IMR-90 (cell line): ENCODE measurements around the gene XIRP1. TPM values are rescaled to one million over a fixed set of nuclear protein-coding genes. Genes with fewer than 3 reads are reported as not detected.

Experiments
- ATAC-seq: fragments of 200-7000 bp; cut with Tn5 transposase; 2 replicates; pipeline ENCODE4 v1.9.1; 2020; ENCODE audit warnings: low read depth, mild to moderate bottlenecking, moderate library complexity
- BruUV-seq: library from RNA; stranded (reverse); fragments of 400-500 nt; replicated peaks from 2 replicates; lab custom pipeline; 2021; lab: Mats Ljungman, UMichigan
- CTCF ChIA-PET: fragments of 300-600 bp; formaldehyde crosslinking; extraction: SDS; loops from one replicate; lab custom pipeline; 2021; ENCODE audit warnings: antibody characterized with exemption; lab: Yijun Ruan, JAX
- POLR2A ChIA-PET: fragments of 300-600 bp; sonication (Branson Sonifier 250); formaldehyde crosslinking; loops from one replicate; lab custom pipeline; 2022; ENCODE audit warnings: antibody characterized with exemption; ENCODE audit not compliant: unreplicated experiment; lab: Charles Lee
- DNase-seq: peaks from one replicate; pipeline ENCODE4 v3.0.0; 2013
- H2AFZ ChIP-seq: replicated peaks from 2 replicates; pipeline ENCODE3; 2013; ENCODE audit warnings: low read length, mild to moderate bottlenecking; ENCODE audit not compliant: poor library complexity
- H2AK5ac ChIP-seq: 2 replicates; pipeline ENCODE4 v1.6.1; 2013; ENCODE audit warnings: low read depth, low read length, inconsistent platforms
- H2AK9ac ChIP-seq: replicated peaks from 2 replicates; pipeline ENCODE3; 2013; ENCODE audit warnings: mild to moderate bottlenecking, low read depth, low read length, moderate library complexity; ENCODE audit not compliant: poor library complexity
- H2BK120ac ChIP-seq: 2 replicates; pipeline ENCODE4 v1.6.1; 2013; ENCODE audit warnings: low read depth, low read length, inconsistent platforms
- H2BK15ac ChIP-seq: 3 replicates; pipeline ENCODE4 v1.6.1; 2013; ENCODE audit warnings: low read depth, low read length, inconsistent platforms
- H2BK20ac ChIP-seq: 2 replicates; pipeline ENCODE4 v1.6.1; 2013; ENCODE audit warnings: low read depth, mild to moderate bottlenecking, inconsistent platforms, low read length, moderate library complexity
- H2BK5ac ChIP-seq: 2 replicates; pipeline ENCODE4 v1.6.1; 2013; ENCODE audit warnings: mild to moderate bottlenecking, low read depth, low read length, inconsistent platforms; ENCODE audit not compliant: poor library complexity, severe bottlenecking
- H3K14ac ChIP-seq: replicated peaks from 2 replicates; pipeline ENCODE4 v1.6.1; 2013; ENCODE audit warnings: low read depth, low read length, inconsistent platforms
- H3K18ac ChIP-seq: 2 replicates; pipeline ENCODE4 v1.6.1; 2013; ENCODE audit warnings: low read depth, low read length, control low read depth
- H3K23ac ChIP-seq: 2 replicates; pipeline ENCODE4 v1.6.1; 2013; ENCODE audit warnings: low read depth, low read length, inconsistent platforms
- H3K27ac ChIP-seq: 2 replicates; pipeline ENCODE4 v1.5.1; 2013; ENCODE audit warnings: mild to moderate bottlenecking, control low read depth, low read length; ENCODE audit not compliant: insufficient read depth
- H3K27me3 ChIP-seq: 2 replicates; pipeline ENCODE4 v1.6.1; 2013; ENCODE audit warnings: low read length; ENCODE audit not compliant: control insufficient read depth, insufficient read depth
- H3K36me3 ChIP-seq: 2 replicates; pipeline ENCODE4 v1.6.1; 2013; ENCODE audit warnings: low read length, mixed read lengths; ENCODE audit not compliant: control insufficient read depth, insufficient read depth
- H3K4ac ChIP-seq: 2 replicates; pipeline ENCODE4 v1.6.1; 2013; ENCODE audit warnings: low read depth, low read length, inconsistent platforms
- H3K4me1 ChIP-seq: 2 replicates; pipeline ENCODE4 v1.6.1; 2013; ENCODE audit warnings: low read length, mixed read lengths; ENCODE audit not compliant: control insufficient read depth, insufficient read depth
- H3K4me2 ChIP-seq: 2 replicates; pipeline ENCODE4 v1.6.1; 2013; ENCODE audit warnings: low read depth, mild to moderate bottlenecking, control low read depth, low read length, moderate library complexity
- H3K4me3 ChIP-seq: 2 replicates; pipeline ENCODE4 v1.5.1; 2013; ENCODE audit warnings: low read depth, mild to moderate bottlenecking, control low read depth, low read length, moderate library complexity; ENCODE audit not compliant: insufficient read depth
- H3K56ac ChIP-seq: 2 replicates; pipeline ENCODE4 v1.6.1; 2013; ENCODE audit warnings: low read length, inconsistent platforms; ENCODE audit not compliant: insufficient read depth; ENCODE audit errors: extremely low read depth
- H3K79me1 ChIP-seq, 2 experiments: 2 replicates each; pipeline ENCODE4 v1.6.1; 2013; ENCODE audit warnings: low read length in 2 of 2, inconsistent platforms in 1 of 2, low read depth in 1 of 2
- H3K9ac ChIP-seq: 2 replicates; pipeline ENCODE4 v1.6.1; 2013; ENCODE audit warnings: low read depth, low read length, control low read depth
- H3K9me1 ChIP-seq: 2 replicates; pipeline ENCODE4 v1.6.1; 2013; ENCODE audit warnings: low read length, inconsistent platforms; ENCODE audit not compliant: insufficient read depth
- H3K9me3 ChIP-seq: 2 replicates; pipeline ENCODE4 v1.6.1; 2013; ENCODE audit warnings: low read length; ENCODE audit not compliant: control insufficient read depth, insufficient read depth
- H4K20me1 ChIP-seq: 2 replicates; pipeline ENCODE4 v1.6.1; 2013; ENCODE audit warnings: low read length, inconsistent platforms; ENCODE audit not compliant: insufficient read depth
- H4K5ac ChIP-seq: 2 replicates; pipeline ENCODE4 v1.6.1; 2013; ENCODE audit warnings: mild to moderate bottlenecking, low read depth, low read length, control low read depth
- H4K8ac ChIP-seq, 2 experiments: 2 replicates each; pipeline ENCODE4 v1.6.1; 2013; ENCODE audit warnings: low read depth in 2 of 2, low read length in 2 of 2, control low read depth in 1 of 2, inconsistent platforms in 1 of 2
- H4K91ac ChIP-seq: 2 replicates; pipeline ENCODE4 v1.6.1; 2013; ENCODE audit warnings: low read depth, low read length, inconsistent platforms; ENCODE audit not compliant: insufficient read depth
- BHLHE40 ChIP-seq: fragments of 150-350 bp; IDR thresholded peaks from 2 replicates; pipeline ENCODE4 v1.6.1; 2016; ENCODE audit warnings: mild to moderate bottlenecking, low read depth, low read length
- CEBPB ChIP-seq: IDR thresholded peaks from 2 replicates; pipeline ENCODE4 v1.6.1; 2012; ENCODE audit warnings: low read depth, low read length, improper control_type of control experiment
- CHD1 ChIP-seq: IDR thresholded peaks from 2 replicates; pipeline ENCODE4 v1.6.1; 2012; ENCODE audit warnings: low read depth, low read length, improper control_type of control experiment
- CTCF ChIP-seq: conservative IDR thresholded peaks from 2 replicates; pipeline ENCODE4 v1.5.1; 2012; ENCODE audit warnings: mild to moderate bottlenecking, low read depth, low read length, improper control_type of control experiment
- ELK1 ChIP-seq: fragments of 150-350 bp; IDR thresholded peaks from 2 replicates; pipeline ENCODE4 v1.6.1; 2016; ENCODE audit warnings: low read depth, mild to moderate bottlenecking, low read length, moderate library complexity, borderline replicate concordance
- FOS ChIP-seq: fragments of 150-350 bp; IDR thresholded peaks from 2 replicates; pipeline ENCODE4 v1.6.1; 2016; ENCODE audit warnings: low read depth, low read length
- MAFK ChIP-seq: IDR thresholded peaks from 2 replicates; pipeline ENCODE4 v1.6.1; 2012; ENCODE audit warnings: low read depth, low read length, improper control_type of control experiment
- MAZ ChIP-seq: IDR thresholded peaks from 2 replicates; pipeline ENCODE4 v1.6.1; 2012; ENCODE audit warnings: low read depth, mild to moderate bottlenecking, low read length, improper control_type of control experiment, moderate library complexity, borderline replicate concordance
- MXI1 ChIP-seq: IDR thresholded peaks from 2 replicates; pipeline ENCODE4 v1.6.1; 2012; ENCODE audit warnings: low read depth, mild to moderate bottlenecking, low read length, moderate library complexity, borderline replicate concordance
- NFE2L2 ChIP-seq: fragments of 150-350 bp; IDR thresholded peaks from 2 replicates; pipeline ENCODE4 v1.6.1; 2016; ENCODE audit warnings: low read depth, mild to moderate bottlenecking, low read length
- POLR2A ChIP-seq: IDR thresholded peaks from 2 replicates; pipeline ENCODE4 v1.6.1; 2012; ENCODE audit warnings: mild to moderate bottlenecking, low read depth, low read length
- RAD21 ChIP-seq: IDR thresholded peaks from 2 replicates; pipeline ENCODE4 v1.6.1; 2012; ENCODE audit warnings: low read length, improper control_type of control experiment
- RCOR1 ChIP-seq: IDR thresholded peaks from 2 replicates; pipeline ENCODE4 v1.6.1; 2012; ENCODE audit warnings: mild to moderate bottlenecking, low read length, improper control_type of control experiment; ENCODE audit not compliant: insufficient replicate concordance
- RFX5 ChIP-seq: IDR thresholded peaks from 2 replicates; pipeline ENCODE4 v1.8.0; 2012; ENCODE audit warnings: low read depth, mild to moderate bottlenecking, low read length, moderate library complexity
- SMC3 ChIP-seq: fragments of 150-350 bp; IDR thresholded peaks from 2 replicates; pipeline ENCODE4 v1.6.1; 2016; ENCODE audit warnings: low read depth, mild to moderate bottlenecking, antibody characterized with exemption, low read length, moderate library complexity
- USF2 ChIP-seq: fragments of 150-350 bp; IDR thresholded peaks from 2 replicates; pipeline ENCODE4 v1.6.1; 2017; ENCODE audit warnings: mild to moderate bottlenecking, antibody characterized with exemption, low read length, low read depth
- WGBS, 2 experiments: methylation state at CpG; one replicate each; pipeline versions ENCODE4 v1.1.5 to v1.1.7; 2013; ENCODE audit warnings: missing lambda C conversion rate in 2 of 2; ENCODE audit not compliant: insufficient read length in 1 of 2; ENCODE audit errors: extremely low coverage in 2 of 2; 5-methylcytosine and 5-hydroxymethylcytosine counted together
- dilution Hi-C: fragments of 300-500 bp; cut with HindIII; formaldehyde crosslinking; loops from one replicate; pipeline ENCODE4 v1.14.3; 2018; ENCODE audit warnings: low sequenced_read_pairs; ENCODE audit not compliant: unreplicated experiment
- in situ Hi-C: fragments of 300-500 bp; cut with MboI; formaldehyde crosslinking; loops from 3 replicates; pipeline ENCODE4 v1.14.3; 2019; ENCODE audit warnings: low sequenced_read_pairs, inconsistent platforms, mixed read lengths
- intact Hi-C: fragments of 100-400 bp; cut with micrococcal nuclease; formaldehyde crosslinking; loops from 2 replicates; pipeline ENCODE4 v1.10.0; 2022
- polyA plus RNA-seq, 3 experiments: library from polyadenylated mRNA; depleted of rRNA; stranded (reverse); fragments of >200 nt; gene quantifications; 2 replicates each; pipeline ENCODE4 v1.2.3, GENCODE V29; 2012; ENCODE audit warnings: low replicate concordance in 1 of 3
- total RNA-seq: library from RNA; depleted of rRNA; stranded (reverse); fragments of >200 nt; gene quantifications from 2 replicates; pipeline ENCODE4 v1.2.3, GENCODE V29; 2012

The XIRP1 gene
- total and polyA plus RNA-seq, 2 of the 4 experiments (the other 2 are of a cell fraction), result under 0.01 to 0.07 TPM

- no peak overlapping the region for H3K4me3 ChIP-seq
- H3K36me3 ChIP-seq, result no peaks in the 10 kb centered on the region
- H2AFZ ChIP-seq, result peak overlapping the region; percentile 40
- no peak overlapping the region for H2BK120ac ChIP-seq
- ChIA-PET CTCF (interaction anchor here (0.7 to 3.0 kb wide), 4 partner anchors 12 to 102 kb away, joined by 4 to 13 read pairs (median 4); partner anchors contain the start of gene CX3CR1), POLR2A (no interaction called here)
- H3K4me1 ChIP-seq, result peaks cover 9% of the 10 kb centered on the region
- H2AK5ac ChIP-seq, result no peak overlapping the region
- BruUV-seq, result no TSS peak
- intact Hi-C loops, result loop anchor here (1.0 to 2.0 kb wide), 2 partner anchors 63 to 98 kb away; no protein-coding TSS in a partner anchor
- H3K56ac ChIP-seq, result no peak overlapping the region
- no peak overlapping the region for H3K4me2 ChIP-seq
- no peak overlapping the region for H3K18ac ChIP-seq
- no peak overlapping the region for H3K27ac ChIP-seq
- H3K79me1 ChIP-seq, result no peaks in the 10 kb centered on the region
- no peak overlapping the region for H4K8ac ChIP-seq
- no peaks in the 10 kb centered on the region for H3K9me3 ChIP-seq
- H4K20me1 ChIP-seq, result no peaks in the 10 kb centered on the region; the same call in 1 of the 2 replicates
- no CpG with 5 or more reads among the region's 5 CpGs for WGBS, 2 experiments
- H3K23ac ChIP-seq, result no peak overlapping the region
- DNase-seq (peak; percentile 64), ATAC-seq (peak; percentile 74; the same call in 1 of the 2 replicates)
- H3K9ac ChIP-seq, result no peak overlapping the region
- H3K9me1 ChIP-seq, result peaks cover 12% of the 10 kb centered on the region
- H2AK9ac ChIP-seq, result peak overlapping the region; percentile 77
- in situ Hi-C loops, result loop anchor here (5.0 kb wide), 1 partner anchor 92 kb away; the partner anchor contains the start of gene CX3CR1
- no peak overlapping the region for H4K91ac ChIP-seq
- dilution Hi-C loops, result no loop called here
- TF ChIP-seq NFE2L2 (no peak), FOS (no peak), CTCF (peak; percentile 81), ELK1 (no peak), USF2 (no peak), CEBPB (no peak), POLR2A (no peak), RAD21 (peak; percentile 76), MAZ (no peak), RCOR1 (no peak), BHLHE40 (no peak), MXI1 (no peak), SMC3 (peak; percentile 74), MAFK (no peak), RFX5 (no peak), CHD1 (no peak)
- no peaks in the 10 kb centered on the region for H3K27me3 ChIP-seq
- H3K4ac ChIP-seq, result no peak overlapping the region
- no peak overlapping the region for H4K5ac ChIP-seq
- H2BK20ac ChIP-seq, result no peak overlapping the region
- no peak overlapping the region for H3K14ac ChIP-seq
- H2BK5ac ChIP-seq, result no peak overlapping the region
- no peak overlapping the region for H2BK15ac ChIP-seq
Measured at GRCh38 chr3:39189959-39190269, 2.5 kb downstream of the XIRP1 start.
